Coronary artery (tissue), 2 donors: Measurements from ENCODE around the gene RAB36.

Experiments
- DNase-seq: peaks from one replicate; pipeline ENCODE4 v3.0.0-alpha.2; 2017; ENCODE audit warnings: low spot score
- H3K27ac ChIP-seq, 2 donors: fragments of 200-600 bp; sonication (generic); one replicate each; pipeline ENCODE4 v1.5.1; 2016 to 2019
- H3K4me3 ChIP-seq: fragments of 200-600 bp; sonication (generic); 2 replicates; pipeline ENCODE4 v1.5.1; 2016; ENCODE audit warnings: mild to moderate bottlenecking, moderate library complexity
- CTCF ChIP-seq: fragments of 200-600 bp; sonication (generic); IDR thresholded peaks from one replicate; pipeline ENCODE4 v1.5.1; 2019; ENCODE audit warnings: antibody characterized with exemption

Gene RAB36

DNA sequence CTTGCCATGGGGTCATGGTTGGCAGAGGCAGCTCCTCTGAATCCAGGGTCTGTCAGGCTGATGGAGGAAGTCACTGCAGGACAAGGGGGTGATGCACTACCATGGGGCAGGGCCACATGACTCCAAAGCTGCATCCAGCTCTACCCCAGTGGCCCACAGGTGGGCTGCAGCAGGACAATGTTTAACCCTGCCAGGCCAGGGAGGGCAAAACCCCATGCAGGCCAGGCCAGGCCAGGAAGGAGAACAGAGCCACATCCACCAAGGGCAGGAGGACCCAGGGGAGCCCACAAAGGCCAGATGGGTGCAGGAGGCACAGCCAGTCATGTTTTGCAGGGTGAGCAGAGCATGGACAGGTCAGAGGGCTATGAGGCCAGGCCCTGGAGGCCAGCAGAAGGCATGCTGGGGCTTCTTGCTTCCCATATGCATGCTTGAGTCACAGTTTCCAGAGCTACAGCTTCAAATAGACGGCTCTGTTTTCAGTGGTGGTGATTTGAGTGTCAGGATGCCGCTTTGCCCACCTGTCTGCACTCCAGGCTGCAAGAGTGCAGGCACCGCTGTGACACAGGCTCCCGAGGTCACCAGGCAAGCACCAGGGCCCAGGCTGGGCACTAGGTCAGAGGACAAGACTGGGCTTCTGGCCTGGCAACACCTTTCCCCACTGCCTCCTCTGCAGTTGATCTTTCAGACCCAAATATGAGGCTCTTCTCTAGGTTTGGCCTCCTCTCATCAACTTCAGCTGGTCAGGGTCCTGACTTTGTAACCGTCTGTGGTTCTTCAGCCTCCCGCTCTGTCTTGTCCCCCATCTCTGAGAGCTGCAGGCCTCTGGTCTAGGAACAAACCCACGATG lies 26.4 kb upstream of the RAB36 start:
- no peak for TF ChIP-seq CTCF
- Histone ChIP-seq H3K4me3 (no peak overlapping the region), H3K27ac (no peak overlapping the region)
- no peak for DNase-seq

- no peak overlapping the region for H3K4me3 ChIP-seq
- no peak overlapping the region for H3K27ac ChIP-seq
- DNase-seq, result no peak
- no peak for TF ChIP-seq CTCF
Measured at GRCh38 chr22:23119494-23120414, 25.5 kb upstream of the RAB36 start.

DNA sequence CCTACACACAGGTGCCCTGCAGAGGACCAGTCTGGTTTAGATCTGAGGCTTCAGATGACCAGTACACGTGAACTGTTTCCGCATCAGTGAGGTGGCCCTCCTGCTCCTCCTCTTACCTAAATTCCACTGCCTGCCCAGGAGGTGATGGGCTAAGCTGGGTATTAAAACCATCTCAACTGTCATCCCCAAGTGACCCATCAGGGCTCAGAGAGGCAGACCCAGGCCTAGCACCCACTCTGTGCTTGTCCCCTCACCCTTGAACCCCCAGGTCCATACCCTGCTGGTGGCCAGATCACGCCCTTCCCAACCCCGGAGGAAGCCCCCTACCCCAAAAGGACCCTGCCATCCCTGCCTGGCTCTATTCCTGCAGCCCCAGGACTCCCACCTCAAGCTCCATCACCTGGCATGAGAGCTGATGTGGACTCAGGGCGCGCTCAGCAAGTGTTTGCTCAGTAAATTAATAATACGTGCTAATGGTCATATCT lies 24.8 kb upstream of the RAB36 start:
- DNase-seq, result no peak
- no peak for TF ChIP-seq CTCF
- no peak overlapping the region for H3K27ac ChIP-seq
- H3K4me3 ChIP-seq, result no peak overlapping the region

GRCh38 chr22:23121000-23121421 lies 24.3 kb upstream of the RAB36 start:
- H3K27ac ChIP-seq, result no peak overlapping the region
- no peak for TF ChIP-seq CTCF

DNA sequence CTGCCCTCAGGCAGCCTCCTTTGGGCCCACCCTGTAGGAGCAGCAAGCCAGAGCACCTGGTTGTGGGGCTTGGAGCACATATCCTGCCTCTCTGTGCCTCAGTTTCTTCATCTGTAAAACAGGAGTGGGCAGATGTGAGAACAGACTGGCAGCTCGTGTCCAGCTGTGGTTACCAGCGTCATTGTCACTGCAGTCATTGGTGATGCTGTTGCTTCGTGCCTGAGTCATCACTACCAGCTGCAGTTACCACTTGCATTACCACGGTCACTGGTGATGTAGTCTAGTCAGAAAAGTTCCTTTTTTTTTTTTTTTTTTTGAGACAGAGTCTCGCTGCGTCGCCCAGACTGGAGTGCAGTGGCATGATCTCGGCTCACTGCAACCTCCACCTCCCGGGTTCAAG lies 23.9 kb upstream of the RAB36 start:
- Histone ChIP-seq H3K4me3 (no peak overlapping the region), H3K27ac (no peak overlapping the region)
- no peak for DNase-seq
- TF ChIP-seq CTCF, result no peak

More at GRCh38 chr22:23121000-23121421, 24.3 kb upstream of the RAB36 start:
- DNase-seq, result no peak
- H3K4me3 ChIP-seq, result no peak overlapping the region

DNA sequence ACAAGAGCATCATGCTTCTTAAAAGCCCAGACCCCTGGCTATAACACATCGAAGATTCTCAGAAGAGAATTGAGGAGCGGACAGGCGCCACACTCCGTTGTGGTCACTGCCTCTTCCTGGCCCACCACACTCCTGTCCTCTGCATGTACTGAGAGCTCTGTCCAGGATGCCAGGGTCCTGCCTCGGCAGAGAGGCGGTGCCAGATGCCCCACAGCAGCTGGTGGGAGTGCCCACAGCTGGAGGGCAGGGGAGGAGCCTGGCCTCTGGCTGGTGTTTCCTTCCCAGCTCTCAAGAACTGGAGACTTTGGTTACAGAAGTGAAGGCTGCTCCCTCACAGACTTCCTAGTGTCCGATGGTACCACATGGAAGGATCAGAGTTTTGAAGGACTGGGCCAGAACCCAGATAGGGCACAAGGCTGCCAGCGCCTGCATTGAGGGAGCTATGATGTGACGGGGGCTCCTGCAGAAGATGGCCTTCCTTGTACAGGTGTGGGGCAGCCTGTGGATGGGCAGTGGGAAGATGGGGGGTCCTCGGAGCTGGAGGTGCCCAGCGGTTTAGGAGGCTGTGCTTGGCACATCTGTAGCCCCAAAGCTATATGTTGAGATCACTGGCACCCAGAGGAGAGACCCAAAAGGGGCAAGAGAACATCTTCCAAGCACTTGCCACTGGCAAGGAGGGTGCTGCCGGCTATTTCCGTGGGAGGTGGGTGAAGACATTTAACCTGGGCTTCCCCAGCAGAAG lies 22.9 kb upstream of the RAB36 start:
- TF ChIP-seq CTCF, result no peak
- DNase-seq, result no peak
- Histone ChIP-seq H3K4me3 (no peak overlapping the region), H3K27ac (no peak overlapping the region)
